ENCODE results near the gene BRIP1.
"Not testable (repeated sequence)": the region's sequence is repeated elsewhere in the genome, so short reads cannot be mapped to it uniquely, and the experiment has no call there.

Gene BRIP1

GRCh38 chr17:61862975-61863800 lies at the start of gene BRIP1:
TSS of gene BRIP1 (minus strand) at chr17:61863528. CDS start at chr17:61861539, 1,989 bp downstream.
- DNase-seq (ENCODE audit: low read depth), result peak; percentile 74

DNA sequence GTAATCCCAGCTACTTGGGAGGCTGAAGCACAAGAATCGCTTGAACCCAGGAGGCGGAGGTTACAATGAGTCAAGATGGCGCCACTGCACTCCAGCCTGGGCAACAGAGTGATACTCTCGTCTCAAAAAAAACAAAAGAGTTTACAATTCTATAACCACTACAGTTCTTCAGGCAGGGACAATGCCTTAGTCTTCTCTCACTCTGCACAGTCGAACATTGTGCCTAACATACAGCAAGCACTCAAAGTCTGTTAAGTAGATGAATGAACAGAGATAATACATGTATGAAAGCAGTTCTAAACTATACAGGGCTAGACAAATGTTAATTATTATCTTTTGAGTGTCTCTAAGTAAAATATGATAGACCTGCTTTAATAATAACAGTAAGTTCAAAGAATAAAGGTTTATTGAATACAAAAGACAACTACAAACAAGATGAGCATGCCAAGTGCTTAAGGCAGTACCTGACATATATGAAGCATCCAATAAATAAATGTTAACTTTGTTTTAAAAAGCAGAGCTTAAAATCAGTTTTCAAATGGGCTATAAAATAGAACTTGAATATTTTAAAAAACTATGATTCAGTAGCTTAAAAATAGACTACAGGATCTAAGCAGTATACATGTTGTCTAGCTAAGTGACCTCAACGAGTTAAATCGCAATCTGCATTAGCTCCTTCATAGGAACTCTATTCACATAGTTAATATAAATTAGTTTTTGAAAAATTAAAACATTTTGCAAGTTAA lies 45.1 kb upstream of the BRIP1 start:
- no peak for DNase-seq (ENCODE audit: low read depth)

GRCh38 chr17:61907361-61907760 lies 44.0 kb upstream of the BRIP1 start:
- DNase-seq (ENCODE audit: low read depth), result no peak

GRCh38 chr17:61904094-61904710 lies 40.9 kb upstream of the BRIP1 start:
- no peak for DNase-seq (ENCODE audit: low read depth)

- no peak for DNase-seq (ENCODE audit: low read depth)
Measured at GRCh38 chr17:61903251-61903650, 39.9 kb upstream of the BRIP1 start.

DNA sequence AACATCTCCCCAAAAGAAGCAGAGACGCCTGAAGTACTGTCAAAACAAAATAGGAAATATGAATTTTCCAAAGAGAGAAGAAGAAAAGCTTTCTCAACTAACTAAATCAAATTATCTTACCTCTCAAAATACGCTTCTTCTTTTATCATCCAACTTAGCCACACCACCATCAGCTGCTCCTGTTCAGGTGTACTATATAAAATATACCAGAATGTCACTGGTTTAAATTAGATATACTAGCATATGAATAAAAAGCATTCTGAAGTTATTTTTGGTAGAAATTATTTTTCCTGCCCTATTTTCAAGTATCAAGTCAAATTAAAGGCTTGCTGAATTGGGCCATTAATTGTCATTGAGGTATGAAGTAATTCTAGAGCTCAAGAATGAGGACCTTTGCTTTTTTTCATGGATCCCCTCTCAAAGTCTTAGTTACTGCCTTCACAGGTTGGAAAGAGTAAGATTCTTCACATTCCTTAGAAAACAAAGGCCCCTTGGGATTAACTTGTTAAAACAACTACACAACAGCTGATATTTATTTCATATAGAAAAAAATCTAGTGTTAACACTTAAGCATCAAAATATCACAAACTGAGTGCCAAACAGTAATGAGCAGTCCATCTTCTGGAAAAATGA lies 34.3 kb upstream of the BRIP1 start:
- DNase-seq (ENCODE audit: low read depth), result no peak

DNA sequence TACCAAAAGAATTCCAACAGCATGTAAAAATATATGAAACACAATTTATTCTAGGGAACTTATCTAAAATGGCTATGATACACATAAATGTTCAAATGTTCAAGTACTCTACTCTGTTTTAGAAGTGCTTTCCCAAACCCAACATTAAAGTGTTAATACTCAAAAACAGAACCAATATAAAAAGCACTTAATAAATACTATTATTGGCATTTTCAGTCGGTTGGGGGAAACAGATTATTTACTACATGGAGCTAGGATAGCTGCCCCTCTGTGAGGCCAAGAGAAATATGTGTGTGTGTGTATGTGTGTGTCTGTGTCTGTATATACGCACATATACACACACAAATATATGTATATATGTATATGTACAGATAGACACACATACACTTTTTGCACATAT lies 32.1 kb upstream of the BRIP1 start:
- no peak for DNase-seq (ENCODE audit: low read depth)

- DNase-seq (ENCODE audit: low read depth), result not testable (repeated sequence)
Measured at GRCh38 chr17:61894310-61894709, 31.0 kb upstream of the BRIP1 start.

DNA sequence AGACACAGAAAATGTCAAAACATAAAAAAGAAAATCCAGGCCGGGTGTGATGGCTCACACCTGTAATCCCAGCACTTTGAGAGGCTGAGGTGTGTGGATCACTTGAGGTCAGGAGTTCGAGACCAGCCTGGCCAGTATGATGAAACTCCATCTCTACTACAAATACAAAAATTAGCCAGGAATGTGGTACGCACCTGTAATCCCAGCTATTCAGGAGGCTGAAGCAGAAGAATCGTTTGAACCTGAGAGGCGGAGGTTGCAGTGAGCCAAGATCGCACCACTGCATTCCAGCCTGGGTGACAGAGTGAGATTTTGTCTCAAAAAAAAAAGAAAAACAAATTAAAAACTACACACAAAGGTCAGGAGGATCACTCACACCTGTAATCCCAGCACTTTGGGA lies 24.4 kb upstream of the BRIP1 start:
- not testable (repeated sequence) for DNase-seq (ENCODE audit: low read depth)

GRCh38 chr17:61885865-61886264 lies 22.5 kb upstream of the BRIP1 start:
- not testable (repeated sequence) for DNase-seq (ENCODE audit: low read depth)

GRCh38 chr17:61884864-61885263 lies 21.5 kb upstream of the BRIP1 start:
- no peak for DNase-seq (ENCODE audit: low read depth)

GRCh38 chr17:61880589-61881102 lies 17.3 kb upstream of the BRIP1 start:
- no peak for DNase-seq (ENCODE audit: low read depth)

DNA sequence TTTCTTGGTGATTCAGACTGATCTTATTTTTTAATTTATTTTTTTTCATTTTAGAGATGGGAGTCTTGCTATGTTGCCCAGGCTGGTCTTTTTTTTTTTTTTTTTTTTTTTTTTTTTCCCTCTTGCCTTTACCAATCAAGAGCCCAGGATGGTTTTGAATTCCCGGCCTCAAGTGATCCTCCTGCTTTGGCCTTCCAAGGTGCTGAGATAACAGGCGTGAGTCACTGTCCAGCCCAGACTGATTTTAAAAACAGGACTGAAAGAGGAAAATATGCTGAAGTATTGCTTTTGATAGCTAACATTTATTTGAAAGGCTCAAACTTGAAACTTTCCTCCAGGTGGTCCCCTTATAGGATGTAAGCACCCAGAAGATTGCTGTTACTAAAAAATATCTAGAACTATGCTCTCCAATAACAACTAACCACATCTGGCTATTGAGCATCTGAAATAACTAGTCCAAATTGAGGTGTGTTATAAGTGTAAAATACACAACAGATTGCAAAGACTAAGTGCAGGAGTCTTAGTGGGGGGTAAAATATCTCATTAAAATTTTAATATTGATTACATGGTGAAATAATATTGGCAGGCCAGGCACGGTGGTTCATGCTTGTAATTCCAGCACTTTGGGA lies 15.8 kb upstream of the BRIP1 start:
- DNase-seq (ENCODE audit: low read depth), result no peak

- no peak for DNase-seq (ENCODE audit: low read depth)
Measured at GRCh38 chr17:61878520-61878919, 15.2 kb upstream of the BRIP1 start.

DNA sequence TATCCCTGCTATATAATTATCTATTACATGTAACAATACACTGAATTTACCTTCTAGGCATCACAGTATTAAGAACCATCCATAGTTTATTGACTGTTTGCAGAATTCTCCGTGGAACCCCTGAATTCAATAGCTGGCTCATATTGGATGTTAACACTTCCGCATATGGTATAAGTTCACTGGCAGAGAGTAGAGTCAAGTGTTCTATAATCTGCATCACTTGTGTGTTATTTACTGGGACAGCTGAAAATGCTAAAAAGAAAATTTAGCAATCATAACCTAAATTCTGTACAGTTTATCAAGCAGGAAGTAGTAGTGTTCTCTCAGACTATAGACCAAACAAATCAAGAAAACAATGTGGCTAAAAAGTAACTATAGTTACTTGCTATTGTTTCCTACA lies 14.5 kb upstream of the BRIP1 start:
- no peak for DNase-seq (ENCODE audit: low read depth)

- no peak for DNase-seq (ENCODE audit: low read depth)
Measured at GRCh38 chr17:61875804-61876203, 12.5 kb upstream of the BRIP1 start.

DNA sequence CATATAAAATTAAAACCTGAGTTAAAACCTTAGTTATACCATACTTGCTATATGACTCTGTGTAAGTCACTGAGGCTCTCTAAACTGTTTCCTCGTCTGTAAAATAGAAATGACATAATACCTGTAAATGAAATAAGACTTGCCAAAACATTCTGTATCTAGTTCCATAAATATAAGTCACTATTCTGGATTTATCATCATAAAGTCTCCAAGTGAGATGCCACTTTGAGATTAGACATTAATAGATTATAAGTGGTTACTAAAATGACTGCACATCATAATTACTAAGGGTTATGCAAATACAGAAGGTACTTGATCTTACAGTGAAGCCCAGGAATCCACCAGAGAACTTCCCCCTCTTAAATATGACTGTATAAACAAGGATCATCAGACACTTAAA lies 12.0 kb upstream of the BRIP1 start:
- DNase-seq (ENCODE audit: low read depth), result no peak

- DNase-seq (ENCODE audit: low read depth), result no peak
Measured at GRCh38 chr17:61874075-61874474, 10.7 kb upstream of the BRIP1 start.

- no peak for DNase-seq (ENCODE audit: low read depth)
Measured at GRCh38 chr17:61872099-61872498, 8.8 kb upstream of the BRIP1 start.

DNA sequence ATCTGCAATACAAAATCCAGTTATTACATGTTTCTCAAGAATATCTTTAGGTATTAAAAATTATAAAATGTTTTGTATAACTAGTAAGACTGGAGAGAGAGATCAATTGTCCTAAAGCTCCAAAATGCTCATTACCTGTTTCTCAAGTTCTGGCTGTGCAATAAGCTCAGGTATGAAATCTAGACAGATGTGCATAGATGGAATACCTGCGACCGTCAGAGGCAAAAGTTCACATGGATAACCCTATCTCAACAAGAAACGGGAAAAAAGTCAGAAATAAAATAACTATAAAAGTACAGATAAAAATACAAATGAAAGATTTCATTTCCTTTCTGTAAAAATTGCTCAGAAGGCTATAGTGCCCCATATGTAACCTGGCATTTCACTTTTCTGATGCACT lies 5.8 kb upstream of the BRIP1 start:
- DNase-seq (ENCODE audit: low read depth), result no peak

DNA sequence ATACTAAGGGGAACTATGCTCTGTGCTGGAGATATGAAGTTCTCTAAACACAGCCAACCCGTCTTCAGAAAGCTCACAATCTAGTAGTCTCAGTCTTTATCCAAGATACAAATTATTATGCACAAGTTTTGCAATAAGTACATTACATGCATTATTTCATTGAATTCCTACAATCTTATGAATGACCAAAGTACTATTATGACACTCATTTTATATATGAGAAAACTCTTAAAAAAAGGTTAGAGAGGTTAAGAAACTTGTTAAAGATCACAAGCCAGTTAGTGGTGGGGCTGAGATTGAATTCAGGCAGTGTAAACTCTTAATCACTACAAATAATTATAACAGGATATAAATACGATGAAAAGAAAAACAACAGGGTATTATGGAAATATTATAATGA lies 4.7 kb upstream of the BRIP1 start:
- no peak for DNase-seq (ENCODE audit: low read depth)

- DNase-seq (ENCODE audit: low read depth), result no peak
Measured at GRCh38 chr17:61867033-61867432, 3.7 kb upstream of the BRIP1 start.

All from non-pigmented ciliary epithelial cell (primary cell).